Stimulated activated CD4-positive, alpha-beta T cell treated with anti-CD3 and anti-CD28 coated beads, Interleukin-2, amount 100 ng/mL, for 4 hours (primary cell): Measurements from ENCODE around the gene MRPL41.
"Not testable (repeated sequence)": the region's sequence is repeated elsewhere in the genome, so short reads cannot be mapped to it uniquely, and the experiment has no call there.

ENCODE experiments used
- DNase-seq: peaks from one replicate; pipeline ENCODE4 v3.0.0-alpha.2; 2020; ENCODE audit warnings: low read depth

The MRPL41 gene

GRCh38 chr9:137521405-137521985, 30.2 kb upstream of the MRPL41 start:
- no peak for DNase-seq

GRCh38 chr9:137522746-137523455, 28.8 kb upstream of the MRPL41 start:
- DNase-seq, result no peak

- DNase-seq, result no peak
Observed at GRCh38 chr9:137524161-137524980, 27.3 kb upstream of the MRPL41 start.

- no peak for DNase-seq
Observed at GRCh38 chr9:137524981-137525317, 26.7 kb upstream of the MRPL41 start.

GRCh38 chr9:137530331-137530730, 21.3 kb upstream of the MRPL41 start:
- no peak for DNase-seq

GRCh38 chr9:137531099-137531765, 20.4 kb upstream of the MRPL41 start:
- DNase-seq, result no peak

GRCh38 chr9:137532891-137533468, 18.7 kb upstream of the MRPL41 start:
- not testable (repeated sequence) for DNase-seq

GRCh38 chr9:137534256-137535119, 17.2 kb upstream of the MRPL41 start:
- DNase-seq, result no peak

GRCh38 chr9:137535120-137535428, 16.6 kb upstream of the MRPL41 start:
- no peak for DNase-seq

GRCh38 chr9:137536594-137537131, 15.0 kb upstream of the MRPL41 start:
- not testable (repeated sequence) for DNase-seq

GRCh38 chr9:137538058-137538457, 13.6 kb upstream of the MRPL41 start:
- no peak for DNase-seq

- DNase-seq, result no peak
Observed at GRCh38 chr9:137540536-137540935, 11.1 kb upstream of the MRPL41 start.

- DNase-seq, result no peak
Observed at GRCh38 chr9:137542486-137542885, 9.2 kb upstream of the MRPL41 start.

GRCh38 chr9:137543237-137543963, 8.3 kb upstream of the MRPL41 start:
- DNase-seq, result no peak

GRCh38 chr9:137544176-137544760, 7.4 kb upstream of the MRPL41 start:
- DNase-seq, result no peak

- no peak for DNase-seq
Observed at GRCh38 chr9:137545123-137545522, 6.6 kb upstream of the MRPL41 start.

- DNase-seq, result no peak
Observed at GRCh38 chr9:137547687-137548543, 3.8 kb upstream of the MRPL41 start.

GRCh38 chr9:137550231-137550621, 1.5 kb upstream of the MRPL41 start, which contains the start of gene PNPLA7:
TSS of gene PNPLA7 (minus strand) at chr9:137550402. CDS start at chr9:137550197, 205 bp downstream.
- no peak for DNase-seq

GRCh38 chr9:137550958-137551263, 768 bp upstream of the MRPL41 start:
- not testable (repeated sequence) for DNase-seq
